OCI-LY1 (cell line): ENCODE results near the gene HGS.

Experiments
- H2AFZ ChIP-seq: fragments of 200-600 bp; sonication (generic), shearing (Covaris generic); 2 replicates; pipeline ENCODE4 v1.6.0; 2014; ENCODE audit warnings: antibody characterized with exemption, mild to moderate bottlenecking, low read length
- H3F3A ChIP-seq: fragments of 200-600 bp; sonication (generic), shearing (Covaris generic); 2 replicates; pipeline ENCODE4 v1.6.0; 2014; ENCODE audit warnings: mild to moderate bottlenecking, antibody characterized with exemption, low read length, moderate library complexity; ENCODE audit not compliant: insufficient read depth
- H3K27ac ChIP-seq: fragments of 200-600 bp; sonication (generic); 2 replicates; pipeline ENCODE4 v1.5.1; 2014; ENCODE audit warnings: low read length, mixed run types, mild to moderate bottlenecking, low read depth; ENCODE audit not compliant: poor library complexity, severe bottlenecking
- H3K27me3 ChIP-seq: fragments of 200-600 bp; sonication (generic); 2 replicates; pipeline ENCODE4 v1.6.0; 2014; ENCODE audit warnings: antibody characterized with exemption, mild to moderate bottlenecking, low read length, moderate library complexity; ENCODE audit not compliant: insufficient read depth
- H3K36me3 ChIP-seq: fragments of 200-600 bp; sonication (generic); 2 replicates; pipeline ENCODE4 v1.6.1; 2014; ENCODE audit warnings: mild to moderate bottlenecking, antibody characterized with exemption, low read length, moderate library complexity, mixed read lengths; ENCODE audit not compliant: insufficient read depth
- H3K4me1 ChIP-seq: fragments of 200-600 bp; sonication (generic); 2 replicates; pipeline ENCODE4 v1.5.1; 2014; ENCODE audit warnings: mild to moderate bottlenecking, low read length, moderate library complexity; ENCODE audit not compliant: insufficient read depth, severe bottlenecking
- H3K4me2 ChIP-seq: fragments of 200-600 bp; sonication (generic), shearing (Covaris generic); 2 replicates; pipeline ENCODE4 v1.6.1; 2014; ENCODE audit warnings: low read length
- H3K4me3 ChIP-seq: fragments of 200-600 bp; sonication (generic); 2 replicates; pipeline ENCODE4 v1.5.1; 2014; ENCODE audit warnings: low read length, low read depth, mild to moderate bottlenecking, mixed read lengths; ENCODE audit not compliant: poor library complexity, severe bottlenecking
- H3K79me2 ChIP-seq: fragments of 200-600 bp; shearing (Covaris generic); 2 replicates; pipeline ENCODE4 v1.6.1; 2016; ENCODE audit warnings: mixed run types, low read length, mixed read lengths; ENCODE audit not compliant: insufficient read depth
- H3K9ac ChIP-seq: fragments of 200-600 bp; sonication (generic), shearing (Covaris generic); 2 replicates; pipeline ENCODE4 v1.6.1; 2014; ENCODE audit warnings: mild to moderate bottlenecking, low read length, mixed read lengths
- H3K9me2 ChIP-seq: fragments of 200-600 bp; sonication (generic), shearing (Covaris generic); 2 replicates; pipeline ENCODE4 v1.6.1; 2014; ENCODE audit warnings: low read depth, mild to moderate bottlenecking, low read length, mixed read lengths
- H3K9me3 ChIP-seq: fragments of 200-600 bp; shearing (Covaris generic); 2 replicates; pipeline ENCODE4 v1.6.1; 2014; ENCODE audit warnings: low read length, mixed read lengths
- H4K20me1 ChIP-seq: fragments of 200-600 bp; sonication (generic), shearing (Covaris generic); 2 replicates; pipeline ENCODE4 v1.6.0; 2016; ENCODE audit warnings: mild to moderate bottlenecking, low read length; ENCODE audit not compliant: insufficient read depth
- EZH2 ChIP-seq: fragments of 200-600 bp; sonication (generic), shearing (Covaris generic); IDR thresholded peaks from 2 replicates; pipeline ENCODE4 v1.8.0; 2017; ENCODE audit warnings: borderline replicate concordance, mixed run types, mild to moderate bottlenecking, antibody characterized with exemption, low read length, moderate library complexity, mixed read lengths
- TF ChIP-seq, protein P1 (sequence below): fragments of 200-600 bp; sonication (generic), shearing (Covaris generic); IDR thresholded peaks from 2 replicates; pipeline ENCODE4 v1.5.1; 2017; ENCODE audit warnings: mild to moderate bottlenecking, antibody characterized with exemption, low read length, moderate library complexity, mixed read lengths

The HGS gene

DNA sequence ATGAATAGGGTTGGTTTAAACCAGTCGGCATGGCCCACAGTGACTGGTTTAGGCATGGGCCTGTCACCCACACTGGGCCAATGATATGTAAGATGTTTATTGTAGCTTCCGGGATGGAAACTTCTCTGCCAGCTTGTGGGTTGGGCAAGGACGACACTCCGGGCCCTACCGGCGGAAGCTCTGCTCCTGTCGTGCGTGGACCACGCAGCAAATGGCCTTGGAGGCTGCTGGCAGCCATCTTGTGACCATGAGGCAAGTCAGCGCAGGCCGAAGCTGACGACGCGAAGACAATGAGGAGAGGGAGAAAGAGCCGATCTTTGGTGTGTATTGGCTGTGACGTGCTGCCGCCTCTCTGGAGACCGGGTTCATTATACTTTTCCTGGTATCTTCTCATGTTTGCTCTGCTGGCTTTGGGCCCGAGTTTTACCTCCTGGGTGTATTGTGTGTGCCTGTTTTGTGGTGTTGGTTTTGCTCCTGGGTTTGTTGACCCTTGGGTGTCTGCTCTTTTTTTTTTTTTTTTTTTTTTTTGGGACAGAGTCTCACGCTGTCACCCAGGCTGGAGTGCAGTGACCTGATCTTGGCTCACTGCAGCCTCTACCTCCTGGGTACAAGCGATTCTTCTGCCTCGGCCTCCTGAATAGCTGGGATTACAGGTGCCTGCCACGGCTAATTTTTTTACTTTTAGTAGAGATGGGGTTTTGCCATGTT is 43.7 kb downstream of the HGS start:
- Histone ChIP-seq H3K9me2 (no peaks in the 10 kb centered on the region), H4K20me1 (no peaks in the 10 kb centered on the region), H3K36me3 (no peaks in the 10 kb centered on the region), H3K4me1 (peaks cover 4% of the 10 kb centered on the region), H3K9ac (no peak overlapping the region), H3K27me3 (peaks cover 3% of the 10 kb centered on the region), H3K79me2 (no peaks in the 10 kb centered on the region), H3K4me3 (no peak overlapping the region), H3F3A (no peaks in the 10 kb centered on the region), H2AFZ (no peak overlapping the region), H3K9me3 (no peaks in the 10 kb centered on the region), H3K27ac (no peak overlapping the region), H3K4me2 (no peak overlapping the region)
- TF ChIP-seq, protein P1, sequence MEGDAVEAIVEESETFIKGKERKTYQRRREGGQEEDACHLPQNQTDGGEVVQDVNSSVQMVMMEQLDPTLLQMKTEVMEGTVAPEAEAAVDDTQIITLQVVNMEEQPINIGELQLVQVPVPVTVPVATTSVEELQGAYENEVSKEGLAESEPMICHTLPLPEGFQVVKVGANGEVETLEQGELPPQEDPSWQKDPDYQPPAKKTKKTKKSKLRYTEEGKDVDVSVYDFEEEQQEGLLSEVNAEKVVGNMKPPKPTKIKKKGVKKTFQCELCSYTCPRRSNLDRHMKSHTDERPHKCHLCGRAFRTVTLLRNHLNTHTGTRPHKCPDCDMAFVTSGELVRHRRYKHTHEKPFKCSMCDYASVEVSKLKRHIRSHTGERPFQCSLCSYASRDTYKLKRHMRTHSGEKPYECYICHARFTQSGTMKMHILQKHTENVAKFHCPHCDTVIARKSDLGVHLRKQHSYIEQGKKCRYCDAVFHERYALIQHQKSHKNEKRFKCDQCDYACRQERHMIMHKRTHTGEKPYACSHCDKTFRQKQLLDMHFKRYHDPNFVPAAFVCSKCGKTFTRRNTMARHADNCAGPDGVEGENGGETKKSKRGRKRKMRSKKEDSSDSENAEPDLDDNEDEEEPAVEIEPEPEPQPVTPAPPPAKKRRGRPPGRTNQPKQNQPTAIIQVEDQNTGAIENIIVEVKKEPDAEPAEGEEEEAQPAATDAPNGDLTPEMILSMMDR = no peak
- TF ChIP-seq EZH2 = no peak

GRCh38 chr17:81733507-81734404 is 49.9 kb downstream of the HGS start:
- Histone ChIP-seq H3F3A (no peaks in the 10 kb centered on the region), H3K27ac (no peak overlapping the region), H3K9me2 (no peaks in the 10 kb centered on the region), H3K27me3 (peaks cover 3% of the 10 kb centered on the region), H3K4me2 (no peak overlapping the region), H3K36me3 (no peaks in the 10 kb centered on the region), H4K20me1 (no peaks in the 10 kb centered on the region), H3K9ac (no peak overlapping the region), H2AFZ (no peak overlapping the region), H3K4me1 (no peaks in the 10 kb centered on the region), H3K9me3 (no peaks in the 10 kb centered on the region), H3K79me2 (no peaks in the 10 kb centered on the region), H3K4me3 (no peak overlapping the region)
- TF ChIP-seq, protein P1 = peak; percentile 81
- TF ChIP-seq EZH2 = no peak

- Histone ChIP-seq H3K9me3 (no peaks in the 10 kb centered on the region), H3K79me2 (no peaks in the 10 kb centered on the region), H4K20me1 (no peaks in the 10 kb centered on the region), H2AFZ (no peak overlapping the region), H3K9me2 (no peaks in the 10 kb centered on the region), H3F3A (no peaks in the 10 kb centered on the region), H3K4me2 (no peak overlapping the region), H3K36me3 (no peaks in the 10 kb centered on the region), H3K27ac (no peak overlapping the region), H3K4me3 (no peak overlapping the region), H3K27me3 (peaks cover 3% of the 10 kb centered on the region), H3K9ac (no peak overlapping the region), H3K4me1 (no peaks in the 10 kb centered on the region)
- TF ChIP-seq, protein P1 = no peak
- TF ChIP-seq EZH2 = no peak
Measured at GRCh38 chr17:81734405-81735263, 50.8 kb downstream of the HGS start.
